MM.1S (cell line): Measurements from ENCODE around the gene YWHAG.

Source experiments
- DNase-seq: peaks from one replicate; pipeline ENCODE4 v3.0.0-alpha.2; 2015
- H2AFZ ChIP-seq: fragments of 300-600 bp; sonication (generic); 2 replicates; pipeline ENCODE4 v1.6.0; 2016; ENCODE audit warnings: antibody characterized with exemption, low read length
- H3F3A ChIP-seq: fragments of 300-600 bp; sonication (generic); 2 replicates; pipeline ENCODE4 v1.6.1; 2016; ENCODE audit warnings: mild to moderate bottlenecking, antibody characterized with exemption, low read length, moderate library complexity, mixed read lengths; ENCODE audit not compliant: insufficient read depth
- H3K27ac ChIP-seq: fragments of 300-600 bp; sonication (generic); 2 replicates; pipeline ENCODE4 v1.5.1; 2016; ENCODE audit warnings: mild to moderate bottlenecking, low read length
- H3K27me3 ChIP-seq: fragments of 300-600 bp; sonication (generic); replicated peaks from 2 replicates; pipeline ENCODE4 v1.6.0; 2016; ENCODE audit warnings: low read length; ENCODE audit not compliant: insufficient read depth
- H3K36me3 ChIP-seq: fragments of 300-600 bp; sonication (generic); replicated peaks from 2 replicates; pipeline ENCODE4 v1.6.1; 2016; ENCODE audit warnings: mild to moderate bottlenecking, low read length, mixed read lengths; ENCODE audit not compliant: insufficient read depth
- H3K4me1 ChIP-seq: fragments of 300-600 bp; sonication (generic); 2 replicates; pipeline ENCODE4 v1.6.1; 2016; ENCODE audit warnings: low read length, mixed read lengths
- H3K4me2 ChIP-seq: fragments of 300-600 bp; sonication (generic); 2 replicates; pipeline ENCODE4 v1.6.0; 2016; ENCODE audit warnings: low read depth, low read length
- H3K4me3 ChIP-seq: fragments of 300-600 bp; sonication (generic); 2 replicates; pipeline ENCODE4 v1.5.1; 2016; ENCODE audit warnings: low read length, mixed read lengths
- H3K79me2 ChIP-seq: fragments of 300-600 bp; sonication (generic); 2 replicates; pipeline ENCODE4 v1.6.1; 2016; ENCODE audit warnings: mixed run types, low read length, mixed read lengths
- H3K9ac ChIP-seq: fragments of 300-600 bp; sonication (generic); 2 replicates; pipeline ENCODE4 v1.6.1; 2016; ENCODE audit warnings: low read length, mixed read lengths
- H3K9me2 ChIP-seq: fragments of 300-600 bp; sonication (generic); replicated peaks from 2 replicates; pipeline ENCODE4 v1.6.1; 2016; ENCODE audit warnings: mild to moderate bottlenecking, low read length, mixed read lengths; ENCODE audit not compliant: insufficient read depth
- H3K9me3 ChIP-seq: fragments of 300-600 bp; sonication (generic); replicated peaks from 2 replicates; pipeline ENCODE4 v1.6.1; 2016; ENCODE audit warnings: mild to moderate bottlenecking, low read length, mixed read lengths; ENCODE audit not compliant: insufficient read depth
- H4K20me1 ChIP-seq: fragments of 300-600 bp; sonication (generic); 2 replicates; pipeline ENCODE4 v1.6.1; 2016; ENCODE audit warnings: mild to moderate bottlenecking, low read length, moderate library complexity, mixed read lengths; ENCODE audit not compliant: insufficient read depth
- CTCF ChIP-seq: fragments of 300-600 bp; sonication (generic); IDR thresholded peaks from 2 replicates; pipeline ENCODE4 v1.5.1; 2016; ENCODE audit warnings: antibody characterized with exemption, low read length, mixed read lengths
- EZH2 ChIP-seq: fragments of 300-600 bp; sonication (generic); optimal IDR thresholded peaks from 2 replicates; pipeline ENCODE3; 2017; ENCODE audit warnings: low read depth, mild to moderate bottlenecking, antibody characterized with exemption, low read length, mixed read lengths
- EZH2phosphoT487 ChIP-seq: fragments of 300-600 bp; sonication (generic); IDR thresholded peaks from 2 replicates; pipeline ENCODE4 v1.6.1; 2018; ENCODE audit warnings: antibody characterized with exemption, low read length

Gene YWHAG

GRCh38 chr7:76358481-76359110, at the start of gene YWHAG:
YWHAG (minus strand) TSS chr7:76358991; CDS start chr7:76358808, 183 bp downstream.
- peak within 1 kb of the TSS; percentile 96 for H2AFZ ChIP-seq
- H3K9me3 ChIP-seq = no peaks in the 10 kb centered on the region
- peaks cover 25% of the 10 kb centered on the region for H3K36me3 ChIP-seq
- peak within 1 kb of the TSS; percentile 86 for H3K27ac ChIP-seq
- H3K4me2 ChIP-seq = peak within 1 kb of the TSS; percentile 96
- DNase-seq = peak; percentile 90
- TF ChIP-seq EZH2phosphoT487 (no peak), EZH2 (no peak), CTCF (no peak)
- H3F3A ChIP-seq = 0 out of 2 replicates have a peak, but pooled peaks cover 4% of the 10 kb centered on the region
- H3K9ac ChIP-seq = peak within 1 kb of the TSS; percentile 96
- H3K4me3 ChIP-seq = peak within 1 kb of the TSS; percentile 99
- H3K9me2 ChIP-seq = no peaks in the 10 kb centered on the region
- peaks cover 52% of the 10 kb centered on the region for H3K79me2 ChIP-seq
- H3K27me3 ChIP-seq = no peaks in the 10 kb centered on the region
- peaks cover 32% of the 10 kb centered on the region for H4K20me1 ChIP-seq
- peaks cover 21% of the 10 kb centered on the region for H3K4me1 ChIP-seq

GRCh38 chr7:76408121-76408560, 49.4 kb upstream of the YWHAG start:
- TF ChIP-seq EZH2phosphoT487 (no peak), EZH2 (no peak), CTCF (no peak)
- no peak overlapping the region for H3K4me2 ChIP-seq
- H2AFZ ChIP-seq = no peak overlapping the region
- no peaks in the 10 kb centered on the region for H3K9me2 ChIP-seq
- no peaks in the 10 kb centered on the region for H3K27me3 ChIP-seq
- no peaks in the 10 kb centered on the region for H4K20me1 ChIP-seq
- no peaks in the 10 kb centered on the region for H3K79me2 ChIP-seq
- H3F3A ChIP-seq = no peaks in the 10 kb centered on the region
- H3K27ac ChIP-seq = no peak overlapping the region
- H3K4me3 ChIP-seq = no peak overlapping the region
- H3K36me3 ChIP-seq = no peaks in the 10 kb centered on the region
- no peak for DNase-seq
- H3K9me3 ChIP-seq = no peaks in the 10 kb centered on the region
- H3K4me1 ChIP-seq = peaks cover 4% of the 10 kb centered on the region; the same call in 1 of the 2 replicates
- H3K9ac ChIP-seq = no peak overlapping the region

GRCh38 chr7:76407718-76408117, 48.9 kb upstream of the YWHAG start:
- Histone ChIP-seq H3K4me3 (no peak overlapping the region), H4K20me1 (no peaks in the 10 kb centered on the region)

More at GRCh38 chr7:76407718-76408117, 48.9 kb upstream of the YWHAG start:
- no peak overlapping the region for H3K27ac ChIP-seq
- no peak overlapping the region for H3K9ac ChIP-seq
- no peak overlapping the region for H2AFZ ChIP-seq
- no peak overlapping the region for H3K4me2 ChIP-seq
- no peak for DNase-seq
- no peaks in the 10 kb centered on the region for H3F3A ChIP-seq
- peaks cover 4% of the 10 kb centered on the region; the same call in 1 of the 2 replicates for H3K4me1 ChIP-seq
- no peaks in the 10 kb centered on the region for H3K36me3 ChIP-seq
- no peaks in the 10 kb centered on the region for H3K27me3 ChIP-seq
- H3K79me2 ChIP-seq = no peaks in the 10 kb centered on the region
- TF ChIP-seq CTCF = no peak
- TF ChIP-seq EZH2 = no peak
- TF ChIP-seq EZH2phosphoT487 = no peak
- H3K9me2 ChIP-seq = no peaks in the 10 kb centered on the region
- H3K9me3 ChIP-seq = no peaks in the 10 kb centered on the region
